Measurements from ENCODE around the gene CNKSR1.

DNA sequence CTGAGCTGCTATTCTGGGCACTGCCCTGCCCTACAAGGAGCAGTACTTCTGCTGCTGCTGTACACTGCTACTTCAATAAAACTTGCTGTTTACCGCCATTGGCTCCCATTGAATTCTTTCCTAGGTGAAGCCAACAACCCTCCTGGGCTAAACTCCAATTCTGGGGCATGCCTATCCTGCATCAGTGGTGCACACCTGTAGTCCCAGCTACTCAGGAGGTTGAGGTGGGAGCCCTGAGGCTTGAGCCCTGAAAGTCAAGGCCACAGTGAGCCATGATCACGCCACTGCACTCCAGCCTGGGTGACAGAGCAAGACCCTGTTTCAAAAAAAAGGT is 44.5 kb upstream of the CNKSR1 start:
- TF ChIP-seq TEAD4 (CRISPR knock-in tag; IDR thresholded peaks at IDR 0.05): no peak
- TF ChIP-seq, protein P1, sequence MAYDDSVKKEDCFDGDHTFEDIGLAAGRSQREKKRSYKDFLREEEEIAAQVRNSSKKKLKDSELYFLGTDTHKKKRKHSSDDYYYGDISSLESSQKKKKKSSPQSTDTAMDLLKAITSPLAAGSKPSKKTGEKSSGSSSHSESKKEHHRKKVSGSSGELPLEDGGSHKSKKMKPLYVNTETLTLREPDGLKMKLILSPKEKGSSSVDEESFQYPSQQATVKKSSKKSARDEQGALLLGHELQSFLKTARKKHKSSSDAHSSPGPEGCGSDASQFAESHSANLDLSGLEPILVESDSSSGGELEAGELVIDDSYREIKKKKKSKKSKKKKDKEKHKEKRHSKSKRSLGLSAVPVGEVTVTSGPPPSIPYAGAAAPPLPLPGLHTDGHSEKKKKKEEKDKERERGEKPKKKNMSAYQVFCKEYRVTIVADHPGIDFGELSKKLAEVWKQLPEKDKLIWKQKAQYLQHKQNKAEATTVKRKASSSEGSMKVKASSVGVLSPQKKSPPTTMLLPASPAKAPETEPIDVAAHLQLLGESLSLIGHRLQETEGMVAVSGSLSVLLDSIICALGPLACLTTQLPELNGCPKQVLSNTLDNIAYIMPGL (CRISPR knock-in tag; IDR thresholded peaks at IDR 0.05): no peak
- TF ChIP-seq, protein P2, sequence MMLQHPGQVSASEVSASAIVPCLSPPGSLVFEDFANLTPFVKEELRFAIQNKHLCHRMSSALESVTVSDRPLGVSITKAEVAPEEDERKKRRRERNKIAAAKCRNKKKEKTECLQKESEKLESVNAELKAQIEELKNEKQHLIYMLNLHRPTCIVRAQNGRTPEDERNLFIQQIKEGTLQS (CRISPR knock-in tag; conservative IDR thresholded peaks at IDR 0.05): no peak
- TF ChIP-seq, protein P3, sequence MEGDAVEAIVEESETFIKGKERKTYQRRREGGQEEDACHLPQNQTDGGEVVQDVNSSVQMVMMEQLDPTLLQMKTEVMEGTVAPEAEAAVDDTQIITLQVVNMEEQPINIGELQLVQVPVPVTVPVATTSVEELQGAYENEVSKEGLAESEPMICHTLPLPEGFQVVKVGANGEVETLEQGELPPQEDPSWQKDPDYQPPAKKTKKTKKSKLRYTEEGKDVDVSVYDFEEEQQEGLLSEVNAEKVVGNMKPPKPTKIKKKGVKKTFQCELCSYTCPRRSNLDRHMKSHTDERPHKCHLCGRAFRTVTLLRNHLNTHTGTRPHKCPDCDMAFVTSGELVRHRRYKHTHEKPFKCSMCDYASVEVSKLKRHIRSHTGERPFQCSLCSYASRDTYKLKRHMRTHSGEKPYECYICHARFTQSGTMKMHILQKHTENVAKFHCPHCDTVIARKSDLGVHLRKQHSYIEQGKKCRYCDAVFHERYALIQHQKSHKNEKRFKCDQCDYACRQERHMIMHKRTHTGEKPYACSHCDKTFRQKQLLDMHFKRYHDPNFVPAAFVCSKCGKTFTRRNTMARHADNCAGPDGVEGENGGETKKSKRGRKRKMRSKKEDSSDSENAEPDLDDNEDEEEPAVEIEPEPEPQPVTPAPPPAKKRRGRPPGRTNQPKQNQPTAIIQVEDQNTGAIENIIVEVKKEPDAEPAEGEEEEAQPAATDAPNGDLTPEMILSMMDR (IDR thresholded peaks at IDR 0.05): no peak
- TF ChIP-seq ELF4 (CRISPR knock-in tag; IDR thresholded peaks at IDR 0.05; ENCODE audit: low read depth): no peak
- TF ChIP-seq, protein P4, sequence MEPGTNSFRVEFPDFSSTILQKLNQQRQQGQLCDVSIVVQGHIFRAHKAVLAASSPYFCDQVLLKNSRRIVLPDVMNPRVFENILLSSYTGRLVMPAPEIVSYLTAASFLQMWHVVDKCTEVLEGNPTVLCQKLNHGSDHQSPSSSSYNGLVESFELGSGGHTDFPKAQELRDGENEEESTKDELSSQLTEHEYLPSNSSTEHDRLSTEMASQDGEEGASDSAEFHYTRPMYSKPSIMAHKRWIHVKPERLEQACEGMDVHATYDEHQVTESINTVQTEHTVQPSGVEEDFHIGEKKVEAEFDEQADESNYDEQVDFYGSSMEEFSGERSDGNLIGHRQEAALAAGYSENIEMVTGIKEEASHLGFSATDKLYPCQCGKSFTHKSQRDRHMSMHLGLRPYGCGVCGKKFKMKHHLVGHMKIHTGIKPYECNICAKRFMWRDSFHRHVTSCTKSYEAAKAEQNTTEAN (CRISPR knock-in tag; IDR thresholded peaks at IDR 0.05): no peak
- no peak for TF ChIP-seq TP53 (CRISPR knock-in tag; IDR thresholded peaks at IDR 0.05)
- TF ChIP-seq, protein P5, sequence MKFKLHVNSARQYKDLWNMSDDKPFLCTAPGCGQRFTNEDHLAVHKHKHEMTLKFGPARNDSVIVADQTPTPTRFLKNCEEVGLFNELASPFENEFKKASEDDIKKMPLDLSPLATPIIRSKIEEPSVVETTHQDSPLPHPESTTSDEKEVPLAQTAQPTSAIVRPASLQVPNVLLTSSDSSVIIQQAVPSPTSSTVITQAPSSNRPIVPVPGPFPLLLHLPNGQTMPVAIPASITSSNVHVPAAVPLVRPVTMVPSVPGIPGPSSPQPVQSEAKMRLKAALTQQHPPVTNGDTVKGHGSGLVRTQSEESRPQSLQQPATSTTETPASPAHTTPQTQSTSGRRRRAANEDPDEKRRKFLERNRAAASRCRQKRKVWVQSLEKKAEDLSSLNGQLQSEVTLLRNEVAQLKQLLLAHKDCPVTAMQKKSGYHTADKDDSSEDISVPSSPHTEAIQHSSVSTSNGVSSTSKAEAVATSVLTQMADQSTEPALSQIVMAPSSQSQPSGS (CRISPR knock-in tag; IDR thresholded peaks at IDR 0.05; ENCODE audit: borderline replicate concordance, low read depth): no peak
- TF ChIP-seq JUN (CRISPR knock-in tag; IDR thresholded peaks at IDR 0.05): no peak
- no peak for TF ChIP-seq TCF7 (CRISPR knock-in tag; IDR thresholded peaks at IDR 0.05; ENCODE audit: low read depth)
